Ishikawa (cell line): ENCODE results near the gene IGFBP4.

Source experiments
- CEBPB ChIP-seq: IDR thresholded peaks from 2 replicates; pipeline ENCODE4 v1.6.1; 2012
- CREB1 ChIP-seq: IDR thresholded peaks from 2 replicates; pipeline ENCODE4 v1.6.1; 2012; ENCODE audit warnings: low read depth
- EGR1 ChIP-seq: IDR thresholded peaks from 2 replicates; pipeline ENCODE4 v1.6.1; 2012
- EP300 ChIP-seq: IDR thresholded peaks from 2 replicates; pipeline ENCODE4 v1.6.1; 2012; ENCODE audit warnings: borderline replicate concordance
- MAX ChIP-seq: IDR thresholded peaks from 2 replicates; pipeline ENCODE4 v1.6.1; 2012
- NFIC ChIP-seq: IDR thresholded peaks from 2 replicates; pipeline ENCODE4 v1.6.1; 2012
- RAD21 ChIP-seq: IDR thresholded peaks from 2 replicates; pipeline ENCODE4 v1.6.1; 2012; ENCODE audit warnings: low read depth
- REST ChIP-seq: IDR thresholded peaks from 2 replicates; pipeline ENCODE4 v1.6.1; 2012; ENCODE audit warnings: low read depth, mild to moderate bottlenecking
- TAF1 ChIP-seq: IDR thresholded peaks from 2 replicates; pipeline ENCODE4 v1.6.1; 2012; ENCODE audit warnings: low read depth, mild to moderate bottlenecking
- TEAD4 ChIP-seq: IDR thresholded peaks from 2 replicates; pipeline ENCODE4 v1.6.1; 2012
- USF1 ChIP-seq: IDR thresholded peaks from 2 replicates; pipeline ENCODE4 v1.6.1; 2012
- YY1 ChIP-seq: IDR thresholded peaks from 2 replicates; pipeline ENCODE4 v1.6.1; 2012; ENCODE audit warnings: low read depth

GRCh38 chr17:40447806-40448205, 4.6 kb downstream of the IGFBP4 start:
- TF ChIP-seq RAD21 (no peak), MAX (no peak), EGR1 (no peak), YY1 (no peak), TEAD4 (no peak), TAF1 (no peak), USF1 (no peak), REST (no peak), CEBPB (no peak), NFIC (no peak), EP300 (no peak), CREB1 (no peak)
